OCI-LY7 (cell line): ENCODE measurements around the gene YWHAB. TPM values are rescaled to one million over a fixed set of nuclear protein-coding genes. Genes with fewer than 3 reads are reported as not detected.

Source experiments
- BruUV-seq: library from RNA; stranded (reverse); fragments of 400-500 nt; replicated peaks from 2 replicates; lab custom pipeline; 2021; lab: Mats Ljungman, UMichigan
- CTCF ChIA-PET: fragments of 300-600 bp; sonication (Branson Sonifier 250); formaldehyde crosslinking; loops from one replicate; lab custom pipeline; 2022; ENCODE audit warnings: antibody characterized with exemption; ENCODE audit not compliant: unreplicated experiment; lab: Charles Lee
- POLR2A ChIA-PET: fragments of 300-600 bp; sonication (Branson Sonifier 250); formaldehyde crosslinking; loops from one replicate; lab custom pipeline; 2022; ENCODE audit warnings: antibody characterized with exemption; lab: Charles Lee
- DNase-seq: peaks from one replicate; pipeline ENCODE4 v3.0.0-alpha.2; 2015; ENCODE audit warnings: low spot score
- H2AFZ ChIP-seq: fragments of 200-600 bp; sonication (generic), shearing (Covaris generic); 2 replicates; pipeline ENCODE4 v1.6.1; 2014; ENCODE audit warnings: mild to moderate bottlenecking, antibody characterized with exemption, low read length, moderate library complexity
- H3K27ac ChIP-seq: fragments of 200-600 bp; sonication (generic); 2 replicates; pipeline ENCODE4 v1.5.1; 2014; ENCODE audit warnings: mixed run types, low read depth, mild to moderate bottlenecking, moderate library complexity, low read length, inconsistent platforms; ENCODE audit not compliant: poor library complexity, severe bottlenecking
- H3K36me3 ChIP-seq: fragments of 200-600 bp; sonication (generic); 2 replicates; pipeline ENCODE4 v1.6.1; 2014; ENCODE audit warnings: mild to moderate bottlenecking, antibody characterized with exemption, low read length, moderate library complexity, mixed read lengths; ENCODE audit not compliant: insufficient read depth
- H3K4me1 ChIP-seq: fragments of 200-600 bp; sonication (generic); 2 replicates; pipeline ENCODE4 v1.5.1; 2014; ENCODE audit warnings: mild to moderate bottlenecking, low read length; ENCODE audit not compliant: insufficient read depth, poor library complexity, severe bottlenecking
- H3K4me2 ChIP-seq: fragments of 200-600 bp; sonication (generic); 2 replicates; pipeline ENCODE4 v1.6.1; 2014; ENCODE audit warnings: mild to moderate bottlenecking, low read length
- H3K4me3 ChIP-seq: fragments of 200-600 bp; sonication (generic); 2 replicates; pipeline ENCODE4 v1.5.1; 2014; ENCODE audit warnings: mild to moderate bottlenecking, low read depth, low read length; ENCODE audit not compliant: poor library complexity, severe bottlenecking
- H3K79me2 ChIP-seq: fragments of 200-600 bp; sonication (generic); 2 replicates; pipeline ENCODE4 v1.6.1; 2016; ENCODE audit warnings: low read depth, mild to moderate bottlenecking, low read length, moderate library complexity, mixed read lengths; ENCODE audit not compliant: insufficient read depth
- H3K9me2 ChIP-seq: fragments of 200-600 bp; sonication (generic); 2 replicates; pipeline ENCODE4 v1.6.1; 2016; ENCODE audit warnings: mild to moderate bottlenecking, low read length, mixed read lengths; ENCODE audit not compliant: insufficient read depth
- H3K9me3 ChIP-seq: fragments of 200-600 bp; sonication (generic); 2 replicates; pipeline ENCODE4 v1.6.1; 2014; ENCODE audit warnings: mild to moderate bottlenecking, mixed run types, low read length, mixed read lengths
- H4K20me1 ChIP-seq: fragments of 200-600 bp; sonication (generic); 2 replicates; pipeline ENCODE4 v1.6.1; 2014; ENCODE audit warnings: mild to moderate bottlenecking, antibody characterized with exemption, low read length, moderate library complexity, mixed read lengths; ENCODE audit not compliant: insufficient read depth
- CTCF ChIP-seq: fragments of 200-600 bp; sonication (generic); conservative IDR thresholded peaks from 2 replicates; pipeline ENCODE4 v1.5.1; 2014; ENCODE audit warnings: mild to moderate bottlenecking, antibody characterized with exemption, low read length, moderate library complexity, mixed read lengths
- EZH2phosphoT487 ChIP-seq: fragments of 200-600 bp; sonication (generic); IDR thresholded peaks from 2 replicates; pipeline ENCODE4 v1.6.1; 2018; ENCODE audit warnings: low read depth, borderline replicate concordance, mild to moderate bottlenecking, mixed run types, antibody characterized with exemption, low read length, moderate library complexity, mixed read lengths
- intact Hi-C: fragments of 100-400 bp; cut with micrococcal nuclease; formaldehyde crosslinking; loops from one replicate; pipeline ENCODE4 v1.10.0; 2022; ENCODE audit not compliant: unreplicated experiment
- total RNA-seq, 2 experiments: library from RNA; depleted of rRNA in 1 of 2; stranded (reverse); fragments of >200 nt in 1 of 2; shearing (Covaris generic) in 1 of 2; gene quantifications; 2 replicates each; pipeline ENCODE4 v1.2.3, GENCODE V29; 2014 to 2022

YWHAB gene
- total RNA-seq, 2 experiments from 2014 or later: 72.8 to 245 TPM

- ChIA-PET POLR2A (no interaction called here), CTCF (no interaction called here)
- Histone ChIP-seq H3K36me3 (peaks cover 50% of the 10 kb centered on the region), H3K79me2 (no peaks in the 10 kb centered on the region), H3K27ac (no peak overlapping the region), H3K4me3 (no peak overlapping the region), H3K4me2 (no peak overlapping the region), H3K9me3 (no peaks in the 10 kb centered on the region), H4K20me1 (no peaks in the 10 kb centered on the region), H3K9me2 (no peaks in the 10 kb centered on the region), H2AFZ (no peak overlapping the region), H3K4me1 (no peaks in the 10 kb centered on the region)
- DNase-seq: no peak
- TF ChIP-seq CTCF (no peak), EZH2phosphoT487 (no peak)
- intact Hi-C loops: no loop called here
- no TSS peak for BruUV-seq
Measured at GRCh38 chr20:44921447-44921846, 35.9 kb downstream of the YWHAB start.

GRCh38 chr20:44924541-44924940 is 39.0 kb downstream of the YWHAB start:
- no peaks in the 10 kb centered on the region for H3K79me2 ChIP-seq
- no peaks in the 10 kb centered on the region for H4K20me1 ChIP-seq
- intact Hi-C loops: no loop called here
- H2AFZ ChIP-seq: no peak overlapping the region
- H3K9me3 ChIP-seq: no peaks in the 10 kb centered on the region
- H3K4me3 ChIP-seq: no peak overlapping the region
- no peak for DNase-seq
- POLR2A ChIA-PET: interaction anchor here (0.6 kb wide), 1 partner anchor 9 kb away, joined by 3 read pairs; no protein-coding TSS in a partner anchor
- CTCF ChIA-PET: no interaction called here
- TF ChIP-seq EZH2phosphoT487 (no peak), CTCF (no peak)
- no peaks in the 10 kb centered on the region for H3K9me2 ChIP-seq
- BruUV-seq: no TSS peak
- no peak overlapping the region for H3K27ac ChIP-seq
- peaks cover 36% of the 10 kb centered on the region for H3K36me3 ChIP-seq
- H3K4me2 ChIP-seq: no peak overlapping the region
- H3K4me1 ChIP-seq: no peaks in the 10 kb centered on the region

- ChIA-PET CTCF (no interaction called here), POLR2A (no interaction called here)
- Histone ChIP-seq H3K4me2 (no peak overlapping the region), H3K4me3 (no peak overlapping the region), H3K27ac (no peak overlapping the region), H2AFZ (no peak overlapping the region), H3K4me1 (no peaks in the 10 kb centered on the region), H3K79me2 (no peaks in the 10 kb centered on the region), H3K9me2 (no peaks in the 10 kb centered on the region), H4K20me1 (no peaks in the 10 kb centered on the region), H3K9me3 (no peaks in the 10 kb centered on the region), H3K36me3 (peaks cover 44% of the 10 kb centered on the region)
- intact Hi-C loops: no loop called here
- TF ChIP-seq EZH2phosphoT487 (no peak), CTCF (no peak)
- no peak for DNase-seq
- BruUV-seq: no TSS peak
Measured at GRCh38 chr20:44928595-44928994, 43.1 kb downstream of the YWHAB start.
